Activated CD4-positive, alpha-beta T cell treated with anti-CD3 and anti-CD28 coated beads for 4 hours (primary cell): ENCODE data around the gene OR8A1.

ENCODE experiments used
- DNase-seq, 2 donors: peaks; one replicate each; pipeline ENCODE4 v3.0.0-alpha.2; 2020

OR8A1 gene

GRCh38 chr11:124569697-124570096 lies at the start of gene OR8A1:
Gene OR8A1 (plus strand): TSS chr11:124569997. CDS start chr11:124570120, 123 bp downstream.
- no peak for DNase-seq

GRCh38 chr11:124520550-124520854 lies 49.3 kb upstream of the OR8A1 start:
- DNase-seq: no peak

- no peak for DNase-seq
These were observed 36.2 kb upstream of the OR8A1 start for GRCh38 chr11:124533626-124534025.

- DNase-seq: no peak
These were observed 35.7 kb upstream of the OR8A1 start for GRCh38 chr11:124534051-124534450.

GRCh38 chr11:124535552-124536232 lies 34.1 kb upstream of the OR8A1 start:
- DNase-seq: no peak

- no peak for DNase-seq
These were observed 33.3 kb upstream of the OR8A1 start for GRCh38 chr11:124536520-124536919.

GRCh38 chr11:124538019-124538418 lies 31.8 kb upstream of the OR8A1 start:
- no peak for DNase-seq

- DNase-seq: no peak
These were observed 28.6 kb upstream of the OR8A1 start for GRCh38 chr11:124541204-124541603.

GRCh38 chr11:124543145-124543544 lies 26.7 kb upstream of the OR8A1 start:
- DNase-seq: no peak

GRCh38 chr11:124543554-124543953 lies 26.2 kb upstream of the OR8A1 start, which contains the start of gene OR8B12:
Gene OR8B12 (minus strand): TSS chr11:124543654. CDS start chr11:124543654, 0 bp downstream.
- no peak for DNase-seq

GRCh38 chr11:124551189-124551588 lies 18.6 kb upstream of the OR8A1 start:
- DNase-seq: no peak

- DNase-seq: no peak
These were observed 17.8 kb upstream of the OR8A1 start for GRCh38 chr11:124551987-124552386.

GRCh38 chr11:124556828-124557227 lies 13.0 kb upstream of the OR8A1 start:
- no peak for DNase-seq

- DNase-seq: no peak
These were observed 363 bp downstream of the OR8A1 start for GRCh38 chr11:124570160-124570559.

- DNase-seq: no peak
These were observed 8.1 kb downstream of the OR8A1 start for GRCh38 chr11:124577716-124578427.

- no peak for DNase-seq
These were observed 9.0 kb downstream of the OR8A1 start for GRCh38 chr11:124578761-124579160.

GRCh38 chr11:124581817-124582216 lies 12.0 kb downstream of the OR8A1 start:
- no peak for DNase-seq

GRCh38 chr11:124582565-124582964 lies 12.8 kb downstream of the OR8A1 start:
- DNase-seq: no peak

GRCh38 chr11:124583781-124584180 lies 14.0 kb downstream of the OR8A1 start:
- no peak for DNase-seq

GRCh38 chr11:124584681-124585372 lies 15.0 kb downstream of the OR8A1 start:
- DNase-seq: no peak

- peak; percentile 12 to 32 for DNase-seq
These were observed 16.6 kb downstream of the OR8A1 start for GRCh38 chr11:124586238-124586860.

- no peak for DNase-seq
These were observed 21.6 kb downstream of the OR8A1 start for GRCh38 chr11:124591430-124591829.

- DNase-seq: no peak
These were observed 22.8 kb downstream of the OR8A1 start for GRCh38 chr11:124592627-124593026.

- no peak for DNase-seq
These were observed 25.5 kb downstream of the OR8A1 start for GRCh38 chr11:124595302-124595701.
